GM18907 (cell line): ENCODE measurements around the gene TMEM217.
"Not testable (repeated sequence)": the region's sequence is repeated elsewhere in the genome, so short reads cannot be mapped to it uniquely, and the experiment has no call there.

ENCODE experiments used
- ATAC-seq: cut with Tn5 transposase; IDR thresholded peaks from one replicate; pipeline ENCODE4 v1.9.1; 2021; ENCODE audit warnings: mild to moderate bottlenecking, moderate library complexity; ENCODE audit not compliant: unreplicated experiment

TMEM217 gene

DNA sequence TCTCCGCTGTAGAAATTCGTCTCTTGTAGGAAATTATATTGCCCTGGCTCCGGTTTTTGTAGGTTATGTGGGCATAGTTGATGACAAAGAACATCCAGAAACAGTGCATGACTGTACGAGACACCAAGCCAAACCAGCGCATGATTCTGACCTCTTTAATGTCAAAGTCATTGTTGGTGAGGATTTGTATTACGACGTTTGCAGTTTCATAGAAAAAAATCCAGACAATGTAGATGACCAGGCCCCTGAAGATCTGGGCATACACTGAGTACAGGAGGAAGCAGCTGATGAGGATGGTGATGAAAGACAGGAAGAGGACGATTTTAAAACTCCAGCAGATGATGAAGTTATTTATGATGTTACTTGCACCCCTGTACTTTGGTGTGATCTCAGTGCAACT lies 39.4 kb downstream of the TMEM217 start:
- ATAC-seq, result no peak

DNA sequence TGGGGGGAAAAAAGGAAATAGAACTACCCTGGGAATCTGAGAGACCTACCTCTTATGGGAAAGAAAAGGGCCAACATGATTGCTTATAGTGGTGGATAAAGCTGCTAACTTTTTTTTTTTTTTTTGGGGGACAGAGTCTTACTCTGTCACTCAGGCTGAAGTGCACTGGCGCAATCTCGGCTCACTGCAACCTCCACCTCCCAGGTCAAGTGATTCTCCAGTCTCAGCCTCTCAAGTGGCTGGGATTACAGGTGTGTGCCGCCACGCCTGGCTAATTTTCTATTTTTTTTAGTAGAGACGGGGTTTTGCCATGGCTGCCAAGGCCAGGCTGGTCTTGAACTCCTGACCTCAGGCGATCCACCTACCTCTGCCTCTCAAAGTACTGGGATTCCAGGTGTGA lies 39.9 kb downstream of the TMEM217 start:
- no peak for ATAC-seq

DNA sequence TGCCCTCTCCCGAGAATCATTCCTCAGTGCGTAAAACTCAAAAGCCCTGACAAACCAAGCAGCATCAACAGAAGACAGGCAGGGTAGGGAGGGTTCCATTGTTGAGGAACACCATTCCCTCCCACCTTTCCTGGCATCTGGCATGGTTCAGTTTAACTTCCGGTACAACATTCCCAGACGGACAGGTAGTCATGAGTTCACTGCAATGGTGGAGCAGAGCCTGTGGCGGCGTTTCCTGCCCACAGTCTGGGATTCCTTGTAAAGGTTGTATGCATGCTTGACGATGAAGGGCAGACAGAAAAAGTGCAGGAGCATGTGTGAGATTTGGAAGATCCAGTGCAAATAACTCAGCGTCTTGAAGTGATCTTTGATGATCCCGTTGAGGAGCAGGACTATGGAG lies 45.7 kb downstream of the TMEM217 start:
- no peak for ATAC-seq

GRCh38 chr6:37210313-37210968 lies 47.5 kb downstream of the TMEM217 start:
- no peak for ATAC-seq

DNA sequence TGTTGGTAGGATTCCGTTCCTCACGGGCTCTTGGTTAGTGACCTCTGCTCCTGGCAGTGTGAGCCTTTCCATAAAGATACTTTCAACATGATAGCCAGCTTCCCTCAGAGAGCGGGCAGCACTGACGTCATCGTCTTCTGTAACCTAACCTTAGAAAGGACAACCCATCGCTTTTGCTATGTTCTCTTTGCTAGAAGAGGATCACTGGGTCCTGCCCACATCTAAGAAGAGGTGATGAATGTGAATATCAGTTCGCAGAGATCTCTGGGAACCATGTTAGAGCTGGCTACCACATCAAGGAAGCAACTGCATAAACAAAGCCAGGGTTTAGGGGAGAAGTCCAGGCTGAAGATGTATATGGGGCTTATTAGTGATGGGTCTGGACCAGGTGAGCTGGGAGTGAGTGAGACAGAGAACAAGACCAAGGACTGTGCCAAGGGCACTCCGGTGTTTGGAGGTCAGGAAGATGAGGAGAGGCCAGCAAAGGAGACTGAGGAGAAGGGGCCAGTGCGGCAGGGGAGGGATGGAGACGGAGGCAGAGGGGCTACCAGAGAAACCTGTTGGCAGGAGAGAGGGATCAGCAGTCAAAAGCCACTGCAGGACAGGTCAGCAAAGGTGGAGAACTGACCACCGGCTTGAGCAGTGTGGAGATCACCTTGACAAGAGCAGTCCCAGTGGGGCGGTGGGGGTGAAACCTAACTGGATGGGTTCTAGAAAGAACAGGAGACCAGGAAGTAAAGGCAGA lies 48.3 kb downstream of the TMEM217 start:
- ATAC-seq, result no peak

GRCh38 chr6:37208793-37209192 lies 49.2 kb downstream of the TMEM217 start:
- ATAC-seq, result no peak

DNA sequence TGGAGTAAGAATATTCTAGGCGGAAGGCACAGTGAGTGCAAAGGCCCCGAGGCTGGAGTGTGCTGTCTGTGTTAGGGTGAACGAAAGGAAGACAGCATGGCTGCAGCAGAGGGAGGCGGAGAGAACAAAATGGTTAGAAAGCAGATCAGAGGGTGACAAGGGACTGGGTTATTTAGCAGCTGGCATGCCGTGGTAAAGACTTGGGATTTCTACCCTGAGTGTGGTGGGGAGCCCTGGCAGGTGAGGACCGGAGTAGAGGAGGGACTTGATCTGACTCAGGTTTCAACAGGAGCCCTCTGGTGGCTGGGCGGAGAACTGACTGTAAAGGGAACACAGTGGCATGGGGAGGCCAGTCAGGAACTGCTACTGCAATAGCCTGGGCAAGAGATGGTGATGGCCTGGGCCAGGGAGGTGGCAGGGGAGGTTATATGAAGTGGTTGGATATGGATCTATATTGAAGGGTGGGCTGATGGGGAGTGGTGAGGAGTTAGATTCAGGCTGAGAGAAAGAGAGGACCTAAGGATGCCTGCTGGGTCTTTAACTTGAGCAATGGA lies 50.0 kb downstream of the TMEM217 start:
- ATAC-seq, result no peak

DNA sequence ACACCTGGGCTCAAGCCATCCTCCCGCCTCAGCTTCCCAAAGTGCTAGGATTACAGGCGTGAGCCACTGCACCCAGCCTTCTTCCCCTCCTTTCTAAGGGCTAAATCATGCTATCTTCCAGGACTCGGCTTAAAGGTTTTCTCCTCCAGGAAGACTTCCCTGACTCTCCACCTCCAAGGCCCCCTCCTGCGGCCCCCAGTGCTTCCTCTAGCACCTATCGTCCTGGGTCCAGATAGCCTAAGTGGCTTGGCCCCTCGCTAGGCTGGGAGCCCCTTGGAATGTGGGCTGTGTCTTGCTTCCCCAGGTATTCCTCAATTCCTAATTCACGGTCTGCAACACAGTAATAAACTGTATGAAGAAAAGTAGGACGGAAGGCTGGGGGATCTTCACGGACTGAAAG lies 51.3 kb downstream of the TMEM217 start:
- no peak for ATAC-seq

DNA sequence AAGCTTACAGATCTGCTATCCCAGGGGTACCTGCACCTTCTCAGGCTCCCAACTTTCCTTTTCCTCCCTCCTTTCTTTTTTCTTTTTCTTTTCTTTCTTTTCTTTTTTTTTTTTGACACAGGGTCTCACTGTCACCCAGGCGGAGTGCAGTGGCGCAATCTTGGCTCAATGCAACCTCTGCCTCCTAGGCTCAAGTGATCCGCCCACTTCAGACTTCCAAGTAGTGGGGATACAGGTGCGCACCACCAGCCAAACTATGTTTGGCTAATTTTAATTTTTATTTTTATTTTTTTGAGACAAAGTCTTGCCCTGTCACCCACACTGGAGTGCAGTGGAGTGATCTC lies 52.0 kb downstream of the TMEM217 start:
- no peak for ATAC-seq

DNA sequence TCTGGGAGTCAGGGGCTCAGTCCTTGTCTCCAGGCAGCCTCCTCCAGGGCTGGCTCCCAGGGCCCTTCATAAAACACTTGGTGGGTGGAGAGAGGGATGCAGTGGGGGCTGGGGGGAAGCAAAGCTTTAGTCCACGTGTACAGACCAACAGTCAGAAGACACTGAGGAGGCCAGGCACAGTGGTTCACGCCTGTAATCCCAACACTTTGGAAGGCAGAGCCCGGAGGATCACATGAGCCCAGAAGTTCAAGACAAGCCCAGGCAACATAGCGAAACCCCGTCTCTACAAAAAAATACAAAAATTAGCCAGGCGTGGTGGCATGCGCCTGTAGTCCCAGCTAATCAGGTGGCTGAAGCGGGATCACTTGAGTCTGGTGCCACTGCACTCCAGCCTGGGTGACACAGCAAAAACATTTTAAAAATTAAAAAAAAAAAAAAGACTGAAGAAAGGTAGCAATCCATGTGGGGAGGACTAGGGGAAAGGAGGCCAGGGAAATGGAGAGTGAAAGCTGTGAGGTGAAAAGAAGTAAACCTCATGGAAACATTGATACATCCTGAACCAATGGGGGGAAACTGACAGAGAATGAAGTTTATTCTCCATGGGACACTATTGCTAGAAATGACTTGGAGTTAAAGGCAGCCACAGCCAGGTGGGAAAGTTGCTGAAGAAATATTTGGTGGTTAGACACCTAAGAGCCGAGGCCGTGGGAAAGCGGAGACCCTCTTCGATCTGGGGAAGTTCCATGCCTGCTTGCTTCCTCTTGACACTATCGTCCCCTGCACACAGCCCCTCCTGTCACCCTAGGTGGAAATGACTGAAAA lies 52.6 kb downstream of the TMEM217 start:
- no peak for ATAC-seq

GRCh38 chr6:37204014-37204751 lies 53.8 kb downstream of the TMEM217 start:
- ATAC-seq, result no peak

GRCh38 chr6:37202788-37203491 lies 55.0 kb downstream of the TMEM217 start:
- no peak for ATAC-seq

GRCh38 chr6:37201726-37202125 lies 56.2 kb downstream of the TMEM217 start:
- no peak for ATAC-seq

DNA sequence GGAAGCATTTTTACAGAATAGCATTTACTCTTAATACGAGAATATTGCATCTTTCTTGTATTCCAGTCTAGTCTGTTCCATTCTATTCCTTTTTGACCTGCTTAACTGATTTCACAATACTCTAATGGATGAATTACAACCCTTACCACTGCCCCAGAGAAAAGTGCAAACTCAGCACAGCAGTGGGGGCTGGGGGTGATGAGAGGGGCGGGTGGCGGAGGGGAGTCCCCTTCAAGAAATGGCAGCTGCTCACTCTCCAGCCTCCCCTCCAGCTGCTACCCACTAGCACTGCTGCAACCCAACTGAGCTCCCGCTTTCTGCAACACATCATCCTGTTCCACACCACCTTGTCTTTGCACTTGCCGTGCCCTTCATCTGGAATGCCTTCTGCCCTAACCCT lies 57.9 kb downstream of the TMEM217 start:
- ATAC-seq, result no peak

DNA sequence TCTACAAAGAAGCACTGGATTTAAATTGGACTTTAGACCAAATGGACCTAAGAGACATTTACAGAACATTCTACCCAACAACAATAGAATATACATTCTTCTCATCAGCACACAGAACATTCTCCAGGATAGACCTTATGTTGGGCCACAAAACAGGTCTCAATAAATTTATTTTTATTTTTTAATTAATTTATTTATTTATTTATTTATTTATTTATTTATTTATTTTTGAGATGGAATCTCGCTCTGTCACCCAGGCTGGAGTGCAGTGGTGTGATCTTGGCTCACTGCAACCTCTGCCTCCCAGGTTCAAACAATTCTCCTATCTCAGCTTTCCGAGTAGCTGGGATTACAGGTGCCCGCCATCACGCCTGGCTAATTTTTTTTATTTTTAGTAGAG lies 61.5 kb downstream of the TMEM217 start:
- ATAC-seq, result not testable (repeated sequence)

DNA sequence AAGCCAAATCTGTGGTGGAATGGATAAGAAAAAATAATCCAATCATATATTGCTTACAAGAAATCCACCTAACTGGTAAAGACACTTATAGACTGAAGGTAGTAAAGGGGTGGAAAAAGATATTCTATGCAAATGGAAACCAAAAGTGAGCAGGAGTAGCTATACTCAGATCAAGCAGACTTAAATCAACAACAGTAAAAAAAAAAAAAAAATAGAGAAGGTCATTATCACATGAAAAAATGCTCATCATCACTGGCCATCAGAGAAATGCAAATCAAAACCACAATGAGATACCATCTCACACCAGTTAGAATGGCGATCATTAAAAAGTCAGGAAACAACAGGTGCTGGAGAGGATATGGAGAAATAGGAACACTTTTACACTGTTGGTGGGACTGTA lies 63.1 kb downstream of the TMEM217 start:
- ATAC-seq, result not testable (repeated sequence)

DNA sequence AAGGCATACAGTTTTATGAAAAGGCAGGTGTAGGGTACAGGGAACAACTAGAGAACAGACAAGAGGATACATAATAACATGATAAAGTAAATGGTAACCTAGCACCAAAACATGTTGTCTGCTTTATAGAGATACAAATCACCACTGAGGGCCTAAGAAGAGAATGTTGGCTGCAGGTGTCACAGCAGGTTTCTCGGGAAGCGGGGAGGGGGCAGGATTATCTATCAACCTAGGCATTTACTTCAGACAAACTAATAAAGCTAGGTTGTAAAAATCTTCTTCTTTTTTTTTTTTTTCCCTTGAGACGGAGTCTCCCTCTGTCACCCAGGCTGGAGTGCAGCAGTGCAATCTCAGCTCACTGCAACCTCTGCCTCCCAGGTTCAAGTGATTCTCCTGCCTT lies 65.3 kb downstream of the TMEM217 start:
- no peak for ATAC-seq

DNA sequence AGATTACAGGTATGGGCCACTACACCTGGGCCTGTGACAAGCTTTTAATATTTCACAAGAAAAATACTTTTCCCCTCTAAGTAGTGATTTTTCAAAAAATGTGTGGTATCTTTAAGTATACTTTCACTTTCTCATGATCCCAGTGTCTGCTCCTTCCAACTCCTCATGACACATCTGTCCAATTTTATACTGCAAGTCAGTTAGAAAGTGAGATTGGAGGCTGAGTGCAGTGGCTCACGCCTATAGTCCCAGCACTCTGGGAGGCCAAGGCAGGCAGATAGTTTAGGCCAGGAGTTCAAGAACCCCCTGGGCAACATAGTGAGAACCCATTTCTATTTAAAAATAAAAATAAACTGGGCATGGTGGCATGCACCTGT lies 67.8 kb downstream of the TMEM217 start:
- ATAC-seq, result no peak

DNA sequence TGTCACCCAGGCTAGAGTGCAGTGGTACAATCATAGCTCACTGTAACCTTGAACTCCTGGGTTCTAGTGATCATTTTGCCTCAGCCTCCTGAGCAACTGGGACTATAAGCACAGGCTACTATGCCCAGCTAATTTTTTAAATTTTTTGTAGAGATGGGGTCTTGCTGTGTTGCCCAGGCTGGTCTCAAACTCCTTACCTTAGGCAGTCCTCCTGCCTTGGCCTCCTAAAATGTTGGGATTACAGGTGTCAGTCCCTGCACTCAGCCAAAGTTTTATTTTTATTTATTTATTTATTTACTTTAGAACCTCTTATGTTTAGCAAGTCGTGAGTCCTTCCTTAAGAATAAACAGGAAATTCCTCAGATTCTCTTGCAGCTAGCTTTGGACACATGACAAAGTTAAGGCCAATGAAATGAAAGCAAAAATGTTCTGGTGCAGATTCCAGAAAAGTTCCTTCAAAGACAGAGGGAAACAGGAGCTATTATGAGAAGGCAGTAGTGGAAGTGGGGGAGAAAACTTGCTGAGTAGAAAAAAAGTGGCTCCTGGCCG lies 68.9 kb downstream of the TMEM217 start:
- no peak for ATAC-seq
